ENCODE results near the gene CCDC127.

The CCDC127 gene

GRCh38 chr5:188488-189481 lies 29.2 kb downstream of the CCDC127 start:
- TF ChIP-seq CTCF (IDR thresholded peaks at IDR 0.05; ENCODE audit: poor library complexity, severe bottlenecking): peak; percentile 97
- Histone ChIP-seq H3K4me1 (ENCODE audit: insufficient read depth, poor library complexity, severe bottlenecking) (no peaks in the 10 kb centered on the region), H3K4me3 (ENCODE audit: severe bottlenecking) (no peak overlapping the region), H3K27ac (ENCODE audit: poor library complexity, severe bottlenecking) (no peak overlapping the region), H3K9me3 (ENCODE audit: severe bottlenecking) (no peaks in the 10 kb centered on the region), H3K36me3 (ENCODE audit: low read depth) (no peaks in the 10 kb centered on the region), H3K27me3 (ENCODE audit: insufficient read depth, poor library complexity, severe bottlenecking) (peaks cover 7% of the 10 kb centered on the region)
- peak; percentile 87 for DNase-seq (ENCODE audit: low spot score)
- ATAC-seq (ENCODE audit: low read depth): peak; percentile 85

GRCh38 chr5:187617-188451 lies 30.1 kb downstream of the CCDC127 start:
- Histone ChIP-seq H3K27ac (ENCODE audit: poor library complexity, severe bottlenecking) (no peak overlapping the region), H3K27me3 (ENCODE audit: insufficient read depth, poor library complexity, severe bottlenecking) (peaks cover 7% of the 10 kb centered on the region), H3K9me3 (ENCODE audit: severe bottlenecking) (no peaks in the 10 kb centered on the region), H3K4me3 (ENCODE audit: severe bottlenecking) (no peak overlapping the region), H3K4me1 (ENCODE audit: insufficient read depth, poor library complexity, severe bottlenecking) (no peaks in the 10 kb centered on the region), H3K36me3 (ENCODE audit: low read depth) (no peaks in the 10 kb centered on the region)
- no peak for TF ChIP-seq CTCF (IDR thresholded peaks at IDR 0.05; ENCODE audit: poor library complexity, severe bottlenecking)
- ATAC-seq (ENCODE audit: low read depth): no peak
- DNase-seq (ENCODE audit: low spot score): peak; percentile 51

- peaks cover 7% of the 10 kb centered on the region for H3K27me3 ChIP-seq (ENCODE audit: insufficient read depth, poor library complexity, severe bottlenecking)
- no peak for TF ChIP-seq CTCF (IDR thresholded peaks at IDR 0.05; ENCODE audit: poor library complexity, severe bottlenecking)
- no peak for ATAC-seq (ENCODE audit: low read depth)
Observed at GRCh38 chr5:187042-187431, 30.9 kb downstream of the CCDC127 start.

GRCh38 chr5:186091-187041 lies 31.6 kb downstream of the CCDC127 start:
- ATAC-seq (ENCODE audit: low read depth): no peak

More at GRCh38 chr5:187042-187431, 30.9 kb downstream of the CCDC127 start:
- Histone ChIP-seq H3K4me1 (ENCODE audit: insufficient read depth, poor library complexity, severe bottlenecking) (no peaks in the 10 kb centered on the region), H3K36me3 (ENCODE audit: low read depth) (no peaks in the 10 kb centered on the region), H3K4me3 (ENCODE audit: severe bottlenecking) (no peak overlapping the region), H3K9me3 (ENCODE audit: severe bottlenecking) (no peaks in the 10 kb centered on the region), H3K27ac (ENCODE audit: poor library complexity, severe bottlenecking) (no peak overlapping the region)
- DNase-seq (ENCODE audit: low spot score): peak; percentile 59

More at GRCh38 chr5:186091-187041, 31.6 kb downstream of the CCDC127 start:
- no peak overlapping the region for H3K4me3 ChIP-seq (ENCODE audit: severe bottlenecking)
- H3K27ac ChIP-seq (ENCODE audit: poor library complexity, severe bottlenecking): no peak overlapping the region
- no peak for DNase-seq (ENCODE audit: low spot score)
- H3K27me3 ChIP-seq (ENCODE audit: insufficient read depth, poor library complexity, severe bottlenecking): peaks cover 7% of the 10 kb centered on the region
- no peaks in the 10 kb centered on the region for H3K9me3 ChIP-seq (ENCODE audit: severe bottlenecking)
- no peaks in the 10 kb centered on the region for H3K36me3 ChIP-seq (ENCODE audit: low read depth)
- TF ChIP-seq CTCF (IDR thresholded peaks at IDR 0.05; ENCODE audit: poor library complexity, severe bottlenecking): no peak
- H3K4me1 ChIP-seq (ENCODE audit: insufficient read depth, poor library complexity, severe bottlenecking): no peaks in the 10 kb centered on the region

All from RWPE2 (cell line).